ENCODE data around the gene CBR4. TPM values are rescaled to one million over a fixed set of nuclear protein-coding genes. Genes with fewer than 3 reads are reported as not detected.

CBR4 gene
- total RNA-seq, 2 experiments from 2014 or later = 16.0 to 17.8 TPM

DNA sequence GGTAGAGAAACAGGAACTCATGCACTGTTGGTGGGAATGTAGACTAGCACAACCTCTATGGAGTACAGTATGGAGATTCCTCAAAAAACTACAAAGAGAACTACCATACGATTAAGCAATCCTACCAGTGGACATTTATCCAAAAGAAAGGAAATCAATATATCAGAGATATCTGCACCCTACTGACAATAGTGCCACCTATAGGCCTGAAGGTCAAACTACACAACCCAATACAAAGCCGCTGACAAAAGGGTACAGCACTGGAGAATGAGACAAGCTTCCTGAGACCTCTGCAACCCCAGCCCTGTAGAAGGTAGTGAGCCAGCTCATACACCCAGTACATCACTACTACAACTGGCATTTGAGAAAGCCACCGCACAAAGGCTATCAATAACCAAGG lies 67.1 kb downstream of the CBR4 start:
- Mint-ChIP-seq H3K36me3 (no peaks in the 10 kb centered on the region), H3K9me3 (ENCODE audit: low read depth) (no peaks in the 10 kb centered on the region), H3K4me3 (no peak overlapping the region), H3K27ac (no peak overlapping the region), H3K4me1 (no peaks in the 10 kb centered on the region), H3K27me3 (no peaks in the 10 kb centered on the region)
- DNase-seq (no peak), ATAC-seq (no peak)
- CTCF ChIA-PET = interaction anchor here (1.0 to 1.9 kb wide), 2 partner anchors 19 to 428 kb away, joined by 4 to 7 read pairs; no protein-coding TSS in a partner anchor
